Stimulated activated naive CD8-positive, alpha-beta T cell treated with anti-CD3 and anti-CD28 coated beads, Interleukin-15, Interleukin-2, amounts not matched to agents 100 U/mL and 50 U/mL, for 24 hours (primary cell): Measurements from ENCODE around the gene HSCB.
"Not testable (repeated sequence)": the region's sequence is repeated elsewhere in the genome, so short reads cannot be mapped to it uniquely, and the experiment has no call there.

Experiments
- ATAC-seq: fragments of 150-1000 bp; cut with Tn5 transposase; one replicate; pipeline ENCODE4 v1.10.0; 2021
- DNase-seq: peaks from one replicate; pipeline ENCODE4 v3.0.0; 2021

The HSCB gene

DNA sequence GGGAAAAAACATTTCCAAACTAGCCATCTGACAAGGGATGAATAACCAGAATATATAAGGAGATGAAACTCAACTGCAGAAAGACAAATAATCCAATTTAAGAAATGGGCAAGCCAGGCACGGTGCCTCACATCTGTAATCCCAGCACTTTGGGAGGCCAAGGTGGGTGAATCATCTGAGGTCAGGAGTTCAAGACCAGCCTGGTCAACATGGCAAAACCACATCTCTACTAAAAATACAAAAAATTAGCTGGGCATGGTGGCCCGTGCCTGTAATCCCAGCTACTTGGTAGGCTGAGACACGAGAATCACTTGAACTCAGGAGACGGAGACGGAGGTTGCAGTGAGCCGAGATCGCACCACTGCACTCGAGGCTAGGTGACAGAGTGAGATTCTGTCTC lies 3.0 kb upstream of the HSCB start:
- not testable (repeated sequence) for DNase-seq, ATAC-seq

DNA sequence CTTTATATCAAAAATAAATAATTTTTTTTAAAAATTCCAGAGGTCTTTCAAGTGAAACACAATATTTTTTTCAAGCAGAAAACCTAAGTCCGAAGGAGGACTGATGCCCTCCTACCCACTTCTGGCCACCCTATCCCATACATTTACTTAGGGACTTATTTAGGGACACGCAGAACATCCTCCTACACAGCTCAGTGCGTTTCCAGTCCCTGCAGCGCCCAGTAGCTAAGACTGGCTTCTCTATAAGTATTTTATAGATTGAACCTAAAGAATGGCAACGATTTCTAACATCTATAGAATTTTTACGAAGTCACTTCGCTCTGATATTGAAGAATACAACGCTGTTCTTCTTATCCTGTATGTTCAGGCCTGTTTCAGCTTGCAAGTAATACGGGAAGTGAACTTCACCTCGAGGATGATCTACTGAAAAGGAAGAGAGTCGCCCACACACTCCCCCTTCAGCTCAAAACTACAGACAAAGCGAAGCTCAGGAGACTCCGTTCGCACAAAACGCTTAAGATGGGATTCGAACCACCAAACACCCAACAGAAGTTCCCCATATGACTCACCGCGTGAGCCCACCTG lies 547 bp upstream of the HSCB start:
- no peak for DNase-seq
- ATAC-seq: no peak

DNA sequence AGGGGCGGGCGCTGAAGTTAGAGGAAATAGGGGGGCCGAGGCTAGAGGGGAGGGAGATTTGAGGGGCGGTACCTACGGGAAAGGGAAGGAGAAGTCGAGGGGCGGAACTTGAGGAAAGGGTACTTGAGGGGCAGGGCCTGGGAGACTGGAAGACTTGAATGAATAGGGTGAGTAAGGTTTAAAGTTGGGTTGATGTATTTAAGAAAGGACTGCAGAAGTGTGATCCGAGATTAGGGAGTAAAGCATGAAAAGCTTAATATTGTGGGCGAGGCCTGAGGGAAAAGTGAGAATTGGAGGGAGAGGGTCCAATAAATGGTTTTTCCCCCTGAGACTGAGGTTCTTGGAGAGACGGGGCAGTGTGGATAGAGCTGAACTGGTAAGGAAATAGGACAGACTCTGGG lies 723 bp downstream of the HSCB start:
- DNase-seq: no peak
- ATAC-seq: no peak

DNA sequence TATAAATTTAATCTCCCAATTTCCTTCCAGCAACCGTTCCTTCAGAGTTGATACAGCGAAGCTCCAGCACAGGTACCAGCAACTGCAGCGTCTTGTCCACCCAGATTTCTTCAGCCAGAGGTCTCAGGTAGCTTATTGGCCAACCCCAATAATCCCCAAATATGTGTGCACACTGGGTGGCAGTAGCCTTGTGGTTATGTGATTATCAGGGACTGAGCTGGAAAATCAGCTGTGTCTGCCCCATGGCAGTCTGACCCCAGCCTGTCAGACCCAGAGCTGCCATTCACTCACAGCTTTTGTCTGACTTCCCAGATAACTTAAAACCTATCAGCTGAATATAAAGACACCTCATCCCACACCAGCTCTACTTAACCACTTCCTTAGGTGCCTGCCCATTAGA lies 2.0 kb downstream of the HSCB start:
- DNase-seq (no peak), ATAC-seq (no peak)

DNA sequence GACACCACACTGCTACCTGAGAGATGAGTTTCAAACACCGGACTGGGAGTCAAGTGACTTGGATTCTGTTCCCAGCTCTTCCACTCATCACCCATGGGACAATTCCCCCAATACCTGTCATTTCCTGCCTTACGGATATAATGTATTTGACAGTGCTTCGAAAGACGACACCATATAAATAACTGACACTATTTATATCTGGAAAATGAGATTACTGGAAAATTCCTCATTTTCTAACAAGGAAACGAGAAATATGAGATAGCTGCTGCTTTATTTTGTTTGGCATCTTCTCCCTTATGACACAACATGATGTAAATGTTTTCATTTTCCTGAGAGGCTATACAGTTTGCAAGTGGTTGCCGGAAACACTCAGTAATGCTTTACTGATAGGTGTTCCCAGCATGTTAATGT lies 8.6 kb downstream of the HSCB start:
- ATAC-seq (no peak), DNase-seq (no peak)

DNA sequence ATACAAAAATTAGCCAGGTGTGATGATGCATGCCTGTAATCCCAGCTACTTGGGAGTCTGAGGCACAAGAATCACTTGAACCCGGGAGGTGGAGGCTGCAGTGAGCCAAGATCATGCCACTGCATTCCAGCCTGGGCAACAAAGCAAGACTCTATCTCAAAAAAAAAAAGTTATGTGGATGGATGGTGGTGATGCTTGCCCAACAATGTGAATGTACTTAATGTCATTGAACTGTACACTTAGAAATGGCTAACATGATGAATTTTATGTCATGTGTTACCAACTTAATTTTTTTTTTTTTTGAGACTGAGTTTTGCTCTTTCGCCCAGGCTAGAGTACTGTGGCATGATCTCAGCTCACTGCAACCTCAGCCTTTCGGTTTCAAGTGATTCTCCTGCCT lies 12.7 kb downstream of the HSCB start:
- ATAC-seq, DNase-seq: not testable (repeated sequence)

DNA sequence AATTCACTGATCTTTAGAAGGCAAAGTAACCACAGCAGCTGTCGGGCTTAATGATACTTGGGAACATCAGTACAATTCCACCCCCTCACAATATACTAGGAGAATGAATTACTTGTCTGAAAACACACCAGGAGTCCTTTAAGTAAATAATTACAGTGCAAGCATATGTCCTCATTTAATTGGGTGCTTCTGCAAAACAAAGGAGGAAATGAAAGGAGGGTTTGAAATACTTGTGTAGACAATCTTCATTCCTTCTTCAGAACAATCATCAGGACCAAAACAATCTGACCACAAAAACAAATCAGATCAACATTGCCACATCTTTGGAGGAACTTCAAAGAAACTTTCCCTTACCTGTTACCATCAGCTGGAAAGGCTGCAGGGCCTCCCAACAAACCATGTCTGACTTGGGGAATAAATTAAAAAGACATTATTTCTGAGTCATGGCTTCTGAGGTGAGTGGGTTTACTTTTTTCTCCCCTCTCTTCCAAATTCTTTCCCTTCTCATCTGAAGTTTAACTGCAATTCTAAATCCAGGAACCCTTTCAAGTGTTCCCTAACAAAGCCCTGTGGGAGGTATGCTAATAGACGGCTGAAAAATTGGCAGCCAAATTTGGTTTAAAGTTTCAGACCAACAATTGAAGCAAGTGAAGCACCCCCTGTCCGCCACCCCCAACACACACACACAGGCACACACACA lies 18.2 kb downstream of the HSCB start:
- DNase-seq (no peak), ATAC-seq (no peak)

DNA sequence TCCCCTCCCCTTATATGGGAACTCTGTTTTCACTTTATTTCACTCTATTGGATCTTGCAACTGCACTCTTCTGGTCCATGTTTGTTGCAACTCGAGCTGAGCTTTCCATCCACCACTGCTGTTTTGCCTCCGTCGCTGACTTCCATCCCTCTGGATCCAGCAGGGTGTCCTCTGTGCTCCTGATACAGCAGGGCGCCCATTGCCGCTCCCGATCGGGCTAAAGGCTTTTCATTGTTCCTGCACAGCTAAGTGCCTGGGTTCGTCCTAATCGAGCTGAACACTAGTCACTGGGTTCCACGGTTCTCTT lies 19.6 kb downstream of the HSCB start:
- ATAC-seq (no peak), DNase-seq (no peak)

DNA sequence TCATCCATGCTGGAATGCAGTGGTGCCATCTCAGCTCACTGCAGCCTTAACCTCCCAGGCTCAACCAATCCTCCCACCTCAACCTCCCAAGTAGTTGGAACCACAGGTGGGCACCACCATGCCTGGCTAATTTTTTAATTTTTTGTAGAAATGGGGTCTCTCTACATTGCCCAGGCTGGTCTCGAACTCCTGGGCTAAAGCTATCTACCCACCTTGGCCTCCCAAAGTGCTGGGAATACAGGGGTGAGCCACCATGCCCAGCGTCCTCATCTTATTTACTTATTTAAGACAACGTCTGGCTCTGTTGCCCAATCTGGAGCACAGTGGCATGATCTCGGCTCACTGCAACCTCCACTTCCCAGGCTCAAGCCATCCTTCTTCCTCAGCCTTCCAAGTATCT lies 20.2 kb downstream of the HSCB start:
- DNase-seq, ATAC-seq: not testable (repeated sequence)

DNA sequence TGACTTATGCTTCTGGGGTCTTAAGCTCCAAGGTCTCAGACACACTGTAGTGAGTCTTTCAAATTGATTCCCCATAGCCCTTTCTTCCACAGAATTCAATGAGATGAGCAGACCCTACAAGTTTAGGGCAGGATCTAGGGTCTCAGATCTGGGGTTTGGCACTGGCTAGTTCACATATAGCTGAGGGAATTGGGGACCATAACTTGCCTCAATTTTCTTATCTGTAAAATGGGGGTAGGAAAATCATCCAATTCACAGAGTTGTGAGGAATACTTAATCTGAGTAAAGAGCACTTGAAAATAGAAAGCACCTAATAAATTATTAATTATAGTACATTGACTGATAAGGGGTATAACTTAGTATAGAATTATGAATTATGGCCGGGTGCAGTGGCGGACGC lies 24.8 kb downstream of the HSCB start:
- ATAC-seq: no peak
- DNase-seq: no peak

DNA sequence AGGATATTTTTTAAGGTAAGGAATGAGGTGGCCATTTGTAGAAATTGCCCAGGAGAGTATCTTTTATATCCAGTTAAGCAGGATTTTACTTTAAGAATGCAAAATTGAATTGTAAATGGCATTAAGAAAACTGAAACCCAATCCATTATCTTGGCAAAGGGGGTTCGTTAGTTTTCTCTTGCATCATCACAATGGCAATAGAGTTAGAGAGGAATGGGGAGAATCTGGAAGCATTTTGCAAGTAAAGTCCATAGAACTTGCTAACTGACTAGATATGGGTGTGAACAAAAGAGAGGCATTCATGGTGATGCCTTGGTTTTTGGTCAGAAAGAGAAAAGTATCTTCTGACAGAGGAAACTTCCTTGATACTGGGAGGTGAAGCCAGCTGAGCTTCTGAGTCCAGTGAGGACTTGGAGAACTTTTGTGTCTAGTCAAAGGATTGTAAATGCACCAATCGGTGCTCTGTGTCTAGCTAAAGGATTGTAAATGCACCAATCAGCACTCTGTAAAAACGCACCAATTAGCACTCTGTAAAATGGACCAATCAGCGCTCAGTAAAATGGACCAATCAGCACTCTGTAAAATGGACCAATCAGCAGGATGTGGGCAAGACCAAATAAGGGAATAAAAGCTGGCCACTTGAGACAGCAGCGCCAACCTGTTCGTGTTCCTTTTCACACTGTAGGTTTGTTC lies 27.0 kb downstream of the HSCB start:
- no peak for DNase-seq
- no peak for ATAC-seq

DNA sequence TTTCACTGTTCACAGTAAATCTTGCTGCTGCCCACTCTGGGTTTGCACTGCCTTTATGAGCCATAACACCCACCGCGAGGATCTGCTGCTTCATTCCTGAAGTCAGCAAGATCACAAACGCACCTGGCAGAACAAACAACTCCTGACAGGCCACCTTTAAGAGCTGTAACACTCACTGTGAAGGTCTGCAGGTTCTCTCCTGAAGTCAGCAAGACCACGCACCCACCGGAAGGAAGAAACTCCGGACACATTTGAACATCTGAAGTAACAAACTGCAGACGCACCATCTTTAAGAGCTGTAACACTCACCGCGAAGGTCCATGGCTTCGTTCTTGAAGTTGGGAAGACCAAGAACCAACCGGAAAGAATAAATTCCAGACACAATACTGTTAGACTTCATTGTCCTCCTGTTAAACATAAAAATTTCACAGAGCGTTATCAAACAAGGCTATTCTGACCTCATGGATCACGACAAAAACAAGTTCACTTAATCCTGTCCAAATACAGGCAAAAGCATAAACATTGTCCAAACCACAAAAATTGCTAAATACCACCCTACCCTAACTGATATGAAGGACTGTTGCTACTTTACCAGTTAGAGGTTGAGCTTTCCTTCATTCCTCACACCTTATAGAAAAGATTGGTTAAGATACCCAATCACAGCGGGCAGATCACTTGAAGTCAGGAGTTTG lies 27.7 kb downstream of the HSCB start:
- ATAC-seq: no peak
- DNase-seq: no peak

DNA sequence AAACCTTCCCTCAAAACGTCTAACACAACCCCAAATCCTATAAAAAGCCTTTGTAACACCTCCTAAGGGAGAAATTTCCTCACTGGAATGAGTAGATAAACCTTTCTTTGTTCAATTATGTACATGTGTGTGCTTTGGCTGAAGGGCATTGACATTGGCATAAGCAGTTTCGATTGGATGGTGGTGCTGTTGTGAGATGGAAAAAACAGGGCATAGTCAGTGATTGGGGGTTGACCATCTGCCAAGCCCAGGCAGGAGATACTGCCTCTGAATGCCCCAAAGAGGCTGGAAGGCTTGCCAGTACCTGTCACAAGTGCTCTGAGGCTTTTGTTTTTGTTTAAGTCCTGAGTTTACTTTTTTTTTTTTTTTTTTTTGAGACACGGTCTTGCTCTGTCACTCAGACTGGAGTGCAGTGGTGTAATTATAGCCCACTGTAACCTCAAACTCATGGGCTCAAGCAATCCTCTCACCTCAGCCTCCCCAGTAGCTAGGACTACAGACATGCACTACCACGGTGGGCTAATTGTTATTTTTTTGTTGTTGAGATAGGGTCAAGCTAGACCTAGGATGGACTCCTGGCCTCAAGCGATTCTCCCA lies 29.5 kb downstream of the HSCB start:
- ATAC-seq (no peak), DNase-seq (no peak)

DNA sequence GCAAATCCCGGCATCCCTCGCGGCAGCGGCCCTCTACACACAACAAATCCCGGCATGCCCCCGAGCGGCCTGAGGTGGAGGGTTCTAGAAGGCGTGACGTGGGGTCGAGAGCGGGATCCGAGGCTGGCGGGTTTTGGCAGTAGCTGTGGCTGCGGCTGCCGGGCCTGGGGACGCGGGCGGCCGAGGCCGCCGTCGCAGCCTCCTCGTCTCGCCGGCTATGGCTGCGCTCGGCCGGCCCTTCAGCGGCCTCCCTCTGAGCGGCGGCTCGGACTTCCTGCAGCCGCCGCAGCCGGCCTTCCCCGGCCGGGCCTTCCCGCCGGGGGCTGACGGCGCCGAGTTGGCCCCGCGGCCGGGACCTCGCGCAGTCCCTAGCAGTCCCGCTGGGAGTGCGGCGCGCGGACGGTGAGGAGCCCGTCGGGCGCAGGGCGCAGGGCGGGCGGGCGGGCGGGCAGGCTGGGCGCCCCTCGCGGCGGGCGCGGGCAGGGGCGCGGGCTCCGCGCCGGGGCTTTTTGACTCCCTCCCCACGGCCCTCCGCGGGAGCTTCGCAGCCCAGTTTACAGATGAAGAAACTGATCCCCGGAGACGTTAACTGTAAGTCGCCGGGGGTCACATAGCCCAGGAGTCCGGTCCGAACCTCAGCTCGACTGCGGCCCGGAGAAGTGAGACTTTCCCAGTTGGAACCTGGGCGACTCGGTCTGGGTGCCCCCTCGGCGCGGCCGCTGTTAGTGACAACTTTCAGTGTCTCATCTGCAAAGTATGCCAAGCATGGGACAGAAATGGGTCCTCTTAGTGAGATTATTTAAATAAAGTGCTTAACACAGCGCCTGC lies 31.0 kb downstream of the HSCB start, which contains the start of gene CCDC117:
Gene CCDC117, plus strand, starts transcription at position 63 of the 828 bp plus-strand sequence. Its CDS starts 155 bp downstream, at position 218.
- DNase-seq: peak; percentile 93
- ATAC-seq: peak; percentile 94

DNA sequence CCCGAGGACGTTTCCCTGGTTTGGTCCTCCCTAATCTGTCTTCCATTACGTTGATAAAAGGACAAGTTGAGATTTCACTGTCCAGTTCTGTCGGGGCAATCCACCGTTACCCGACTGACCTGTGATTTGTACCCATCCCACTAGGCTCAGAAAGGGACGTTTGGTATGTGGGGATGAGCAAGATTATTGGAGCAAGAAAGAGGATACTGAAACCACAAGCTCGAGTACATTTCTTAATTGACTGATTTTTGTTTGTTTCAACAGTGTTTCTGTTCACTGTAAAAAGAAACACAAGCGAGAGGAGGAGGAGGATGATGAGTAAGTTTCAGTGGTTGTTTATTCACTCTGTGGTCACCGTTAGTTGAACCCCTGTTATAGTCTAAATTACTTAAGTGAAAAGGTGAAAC lies 31.6 kb downstream of the HSCB start:
- ATAC-seq (peak; percentile 52), DNase-seq (no peak)

DNA sequence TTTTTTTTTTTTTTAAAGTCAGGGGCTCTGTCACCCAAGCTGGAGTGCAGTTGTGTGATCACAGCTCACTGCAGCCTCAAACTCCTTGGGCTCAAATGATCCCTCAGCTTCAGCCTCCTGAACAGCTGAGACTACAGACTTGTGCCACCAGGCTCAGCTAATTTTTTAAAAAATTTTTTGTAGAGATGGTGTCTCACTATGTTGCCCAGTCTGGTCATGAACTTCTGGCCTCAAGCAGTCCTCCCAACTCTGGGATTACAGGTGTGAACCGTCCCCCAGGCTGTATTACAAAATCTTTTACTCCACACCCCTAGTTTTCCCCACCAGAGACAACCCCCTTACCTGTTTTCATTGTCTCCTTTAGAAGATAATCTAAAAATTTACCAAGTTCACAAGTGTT lies 32.5 kb downstream of the HSCB start:
- no peak for DNase-seq
- no peak for ATAC-seq

DNA sequence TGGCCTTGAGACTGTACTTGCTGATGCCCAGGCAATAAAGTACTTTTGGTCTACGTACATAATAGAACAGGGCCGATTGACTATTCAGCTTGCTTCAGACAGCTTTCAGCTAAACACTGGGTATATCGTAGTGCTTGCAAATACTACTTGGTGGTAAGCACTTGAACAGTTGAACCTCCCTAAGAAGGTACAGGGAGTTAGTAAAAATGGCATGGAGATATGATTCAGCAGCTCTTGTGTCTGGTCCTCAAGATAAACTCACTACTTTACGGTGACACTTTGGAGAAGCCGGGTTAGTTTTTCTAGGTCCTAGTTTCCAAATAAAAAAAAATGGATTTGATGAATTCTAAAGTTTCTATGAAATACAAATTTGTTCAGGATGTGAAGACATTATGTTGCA lies 38.0 kb downstream of the HSCB start:
- ATAC-seq: no peak
- DNase-seq: no peak

DNA sequence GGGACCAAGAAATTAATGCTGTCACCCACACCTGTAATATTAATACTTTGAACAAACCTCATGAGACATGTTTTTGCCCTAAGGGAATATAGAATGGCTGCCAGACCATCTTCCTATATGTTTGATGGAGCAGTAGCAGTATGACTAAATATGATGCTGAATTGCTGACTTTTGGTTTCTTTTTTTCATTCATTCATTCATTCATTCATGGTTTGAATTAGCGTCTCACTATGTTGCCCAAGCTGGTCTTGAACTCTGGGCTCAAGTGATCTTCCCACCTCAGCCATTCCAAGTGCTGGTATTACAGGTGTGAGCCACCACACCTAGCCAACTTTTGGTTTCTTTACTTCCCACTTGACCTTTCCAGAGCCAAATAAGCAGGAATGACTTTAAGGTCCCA lies 38.5 kb downstream of the HSCB start:
- DNase-seq: no peak
- no peak for ATAC-seq

DNA sequence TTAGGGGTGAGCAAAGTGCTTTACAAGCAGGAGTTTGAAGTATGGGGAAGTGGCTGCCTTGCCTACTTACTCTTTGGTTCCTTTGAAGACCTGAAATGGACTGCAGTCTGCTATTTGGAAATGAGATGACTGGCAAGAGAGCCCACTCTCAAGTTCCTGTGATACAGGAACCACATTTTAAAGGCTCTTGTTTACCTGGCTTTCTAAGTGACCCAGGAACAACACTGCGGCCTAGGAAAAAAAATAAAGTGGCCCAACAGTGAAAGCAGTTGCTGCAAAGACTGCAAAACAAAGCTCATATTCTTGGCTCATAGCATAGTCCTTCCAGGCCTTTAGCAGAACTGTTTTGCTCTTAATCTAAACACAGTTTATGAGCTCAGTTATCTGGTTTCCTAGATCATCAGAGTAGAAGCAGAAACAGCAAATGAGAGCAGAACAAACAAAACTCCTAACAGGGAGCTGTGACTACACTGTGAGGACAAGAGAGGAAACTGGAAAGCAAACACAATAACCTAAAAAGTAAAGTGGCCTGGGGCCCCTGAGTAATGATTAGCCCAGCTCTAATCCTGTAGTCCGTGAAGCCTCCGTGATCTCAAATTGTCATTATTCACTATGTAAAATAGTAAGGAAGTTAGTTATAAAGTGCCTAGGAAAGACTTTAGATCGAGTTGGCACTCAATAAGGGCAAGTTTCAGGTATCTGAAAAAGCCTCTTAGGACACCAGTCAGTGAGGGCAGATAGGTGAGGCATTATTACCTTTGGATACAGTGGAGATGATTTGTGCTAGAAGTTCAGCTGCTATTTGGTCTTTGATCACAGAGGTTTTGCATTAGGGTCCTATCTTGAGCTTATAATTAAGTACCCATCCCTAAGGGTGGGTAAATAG lies 42.2 kb downstream of the HSCB start:
- no peak for DNase-seq
- no peak for ATAC-seq

DNA sequence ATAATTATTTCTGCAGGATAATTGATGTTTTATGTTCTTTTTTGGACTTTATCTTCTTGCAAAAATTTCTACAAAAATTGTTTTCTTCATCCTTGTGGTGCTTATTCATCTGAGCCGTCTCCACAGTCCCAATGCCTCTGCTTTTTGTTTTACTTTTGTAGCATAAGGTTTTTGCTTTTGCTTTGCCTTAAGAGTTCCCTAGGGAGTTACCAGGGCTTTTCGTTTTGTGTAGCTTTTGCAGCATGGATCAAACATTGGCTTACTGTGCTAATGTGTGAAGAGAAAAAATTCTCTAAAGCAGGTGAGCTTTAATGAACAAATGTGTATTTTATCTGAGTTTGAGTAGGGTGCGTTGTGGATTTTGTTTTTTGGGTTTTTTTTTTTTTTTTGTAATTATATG lies 46.8 kb downstream of the HSCB start:
- ATAC-seq (no peak), DNase-seq (no peak)

DNA sequence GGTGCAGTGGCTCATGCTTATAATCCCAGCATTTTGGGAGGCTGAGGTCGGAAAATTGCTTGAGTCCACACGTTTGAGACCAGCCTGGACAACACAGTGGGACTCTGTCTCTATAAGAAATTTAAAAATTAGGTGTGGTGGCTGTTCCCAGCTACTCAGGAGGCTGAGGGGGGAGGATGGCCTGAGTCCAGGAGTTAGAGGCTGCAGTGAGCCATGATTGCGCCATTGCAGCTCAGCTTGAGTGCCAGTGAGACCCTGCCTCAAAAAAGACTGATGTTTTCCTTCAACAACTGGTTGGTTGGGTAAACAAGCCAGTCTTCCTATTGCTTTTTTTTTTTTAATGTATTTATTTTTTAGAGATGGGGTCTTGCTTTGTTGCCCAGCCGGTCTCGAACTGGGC lies 49.3 kb downstream of the HSCB start:
- no peak for DNase-seq
- ATAC-seq: no peak
